HL-60 (cell line): ENCODE measurements around the gene TMEM91.

Experiments used
- DNase-seq, 2 experiments: peaks; one replicate each; pipeline ENCODE4 v3.0.0-alpha.2; 2010 to 2020; ENCODE audit warnings: low read depth in 1 of 2, low spot score in 1 of 2
- H3K27ac ChIP-seq: fragments of 250-450 bp; sonication (Bioruptor Pico); replicated peaks from 2 replicates; pipeline ENCODE4 v1.5.1; 2020; ENCODE audit warnings: mild to moderate bottlenecking, moderate library complexity
- H3K27me3 ChIP-seq: fragments of 250-450 bp; sonication (Bioruptor Pico); 2 replicates; pipeline ENCODE4 v1.5.1; 2021; ENCODE audit warnings: mild to moderate bottlenecking, moderate library complexity; ENCODE audit not compliant: insufficient read depth, poor library complexity, severe bottlenecking
- H3K4me3 ChIP-seq: replicated peaks from 2 replicates; pipeline ENCODE4 v1.5.1; 2011; ENCODE audit warnings: mild to moderate bottlenecking, control low read depth, low read length; ENCODE audit not compliant: insufficient read depth
- CTCF ChIP-seq: IDR thresholded peaks from one replicate; pipeline ENCODE4 v1.5.1; 2011; ENCODE audit warnings: low read length, control low read depth, inconsistent platforms; ENCODE audit not compliant: insufficient read depth
- GABPA ChIP-seq: IDR thresholded peaks from 2 replicates; pipeline ENCODE4 v1.6.1; 2012; ENCODE audit warnings: low read depth
- POLR2AphosphoS5 ChIP-seq: IDR thresholded peaks from 2 replicates; pipeline ENCODE4 v1.6.1; 2012; ENCODE audit warnings: low read depth
- REST ChIP-seq: IDR thresholded peaks from 2 replicates; pipeline ENCODE4 v1.6.1; 2012; ENCODE audit warnings: low read depth; ENCODE audit not compliant: insufficient replicate concordance
- SPI1 ChIP-seq: IDR thresholded peaks from 2 replicates; pipeline ENCODE4 v1.6.1; 2012; ENCODE audit warnings: low read depth, mild to moderate bottlenecking, borderline replicate concordance

TMEM91 gene

GRCh38 chr19:41416194-41416674, 39.9 kb downstream of the TMEM91 start:
- peak in 1 of 2 experiments; percentile 87 for DNase-seq
- Histone ChIP-seq H3K27me3 (no peaks in the 10 kb centered on the region), H3K27ac (peak overlapping the region; percentile 55), H3K4me3 (no peak overlapping the region)
- TF ChIP-seq GABPA: no peak
- no peak for TF ChIP-seq SPI1
- TF ChIP-seq POLR2AphosphoS5: peak; percentile 34; the same call in 1 of the 2 replicates
- TF ChIP-seq REST: no peak

GRCh38 chr19:41420101-41420880, 44.0 kb downstream of the TMEM91 start:
- no peak for TF ChIP-seq CTCF
- TF ChIP-seq GABPA: no peak
- peak; percentile 91 for TF ChIP-seq SPI1
- peak; percentile 48; the same call in 1 of the 2 replicates for TF ChIP-seq POLR2AphosphoS5
- TF ChIP-seq REST: no peak
- no peaks in the 10 kb centered on the region for H3K27me3 ChIP-seq
- DNase-seq: peak in 1 of 2 experiments; percentile 90
- peak overlapping the region; percentile 98 for H3K27ac ChIP-seq
- H3K4me3 ChIP-seq: no peak overlapping the region

- H3K27me3 ChIP-seq: no peaks in the 10 kb centered on the region
- H3K4me3 ChIP-seq: no peak overlapping the region
- TF ChIP-seq CTCF: no peak
- TF ChIP-seq SPI1: no peak
- no peak for TF ChIP-seq REST
- no peak for TF ChIP-seq GABPA
- no peak; the same call in 1 of the 2 replicates for TF ChIP-seq POLR2AphosphoS5
- no peak for DNase-seq
- peak overlapping the region; percentile 98 for H3K27ac ChIP-seq
Observed at GRCh38 chr19:41421314-41421713, 45.0 kb downstream of the TMEM91 start.
